WERI-Rb-1 (cell line): ENCODE data around the gene OBSCN.

Experiments used
- DNase-seq: peaks from one replicate; pipeline ENCODE4 v3.0.0-alpha.2; 2020
- H3K27ac ChIP-seq: fragments of 250-450 bp; sonication (Bioruptor Pico); 2 replicates; pipeline ENCODE4 v1.5.1; 2020; ENCODE audit warnings: mild to moderate bottlenecking, moderate library complexity
- H3K27me3 ChIP-seq: fragments of 250-450 bp; sonication (Bioruptor Pico); 2 replicates; pipeline ENCODE4 v1.5.1; 2021; ENCODE audit warnings: mild to moderate bottlenecking, low read depth, moderate library complexity; ENCODE audit not compliant: insufficient read depth, severe bottlenecking
- H3K36me3 ChIP-seq: fragments of 250-450 bp; sonication (Bioruptor Pico); 2 replicates; pipeline ENCODE4 v1.5.1; 2020; ENCODE audit warnings: mild to moderate bottlenecking, moderate library complexity
- H3K4me3 ChIP-seq: 2 replicates; pipeline ENCODE4 v1.5.1; 2011; ENCODE audit warnings: low read depth, mild to moderate bottlenecking, control low read depth, low read length
- H3K9me3 ChIP-seq: fragments of 250-450 bp; sonication (Bioruptor Pico); 2 replicates; pipeline ENCODE4 v1.5.1; 2021; ENCODE audit warnings: mild to moderate bottlenecking, moderate library complexity; ENCODE audit not compliant: severe bottlenecking
- TF ChIP-seq, protein P1 (sequence below): IDR thresholded peaks from 2 replicates; pipeline ENCODE4 v1.5.1; 2011; ENCODE audit warnings: low read depth, mild to moderate bottlenecking, control low read depth, inconsistent platforms, low read length

OBSCN gene

DNA sequence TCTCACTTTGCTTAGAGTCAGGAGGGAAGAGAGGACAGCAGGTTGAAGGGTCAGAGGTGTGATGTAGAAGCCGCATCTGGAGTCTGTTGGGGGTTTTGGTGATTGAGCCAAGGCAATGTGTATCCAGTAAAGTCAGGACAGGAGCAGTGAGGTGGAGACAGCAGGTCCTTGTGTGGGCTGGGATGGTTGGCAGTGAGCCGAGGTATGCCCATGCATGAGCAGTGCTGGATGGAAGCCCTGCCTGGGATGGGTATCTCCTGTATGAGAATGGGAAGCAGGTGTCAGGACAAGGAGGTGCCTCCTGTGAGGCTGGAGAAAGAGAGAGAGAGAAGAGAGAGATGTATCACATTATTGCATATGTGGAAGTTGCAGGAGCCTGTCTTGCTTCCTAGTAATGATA lies 90.0 kb downstream of the OBSCN start:
- H3K27ac ChIP-seq = no peak overlapping the region
- DNase-seq = no peak
- H3K36me3 ChIP-seq = no peaks in the 10 kb centered on the region
- no peaks in the 10 kb centered on the region for H3K9me3 ChIP-seq
- H3K27me3 ChIP-seq = no peaks in the 10 kb centered on the region
- no peak overlapping the region for H3K4me3 ChIP-seq
- TF ChIP-seq, protein P1, sequence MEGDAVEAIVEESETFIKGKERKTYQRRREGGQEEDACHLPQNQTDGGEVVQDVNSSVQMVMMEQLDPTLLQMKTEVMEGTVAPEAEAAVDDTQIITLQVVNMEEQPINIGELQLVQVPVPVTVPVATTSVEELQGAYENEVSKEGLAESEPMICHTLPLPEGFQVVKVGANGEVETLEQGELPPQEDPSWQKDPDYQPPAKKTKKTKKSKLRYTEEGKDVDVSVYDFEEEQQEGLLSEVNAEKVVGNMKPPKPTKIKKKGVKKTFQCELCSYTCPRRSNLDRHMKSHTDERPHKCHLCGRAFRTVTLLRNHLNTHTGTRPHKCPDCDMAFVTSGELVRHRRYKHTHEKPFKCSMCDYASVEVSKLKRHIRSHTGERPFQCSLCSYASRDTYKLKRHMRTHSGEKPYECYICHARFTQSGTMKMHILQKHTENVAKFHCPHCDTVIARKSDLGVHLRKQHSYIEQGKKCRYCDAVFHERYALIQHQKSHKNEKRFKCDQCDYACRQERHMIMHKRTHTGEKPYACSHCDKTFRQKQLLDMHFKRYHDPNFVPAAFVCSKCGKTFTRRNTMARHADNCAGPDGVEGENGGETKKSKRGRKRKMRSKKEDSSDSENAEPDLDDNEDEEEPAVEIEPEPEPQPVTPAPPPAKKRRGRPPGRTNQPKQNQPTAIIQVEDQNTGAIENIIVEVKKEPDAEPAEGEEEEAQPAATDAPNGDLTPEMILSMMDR = no peak

GRCh38 chr1:228298471-228298870 lies 90.6 kb downstream of the OBSCN start:
- H3K9me3 ChIP-seq = no peaks in the 10 kb centered on the region

GRCh38 chr1:228299211-228299610 lies 91.4 kb downstream of the OBSCN start:
- TF ChIP-seq, protein P1 = no peak
- no peak for DNase-seq
- H3K36me3 ChIP-seq = no peaks in the 10 kb centered on the region
- H3K4me3 ChIP-seq = no peak overlapping the region
- H3K27me3 ChIP-seq = no peaks in the 10 kb centered on the region
- no peaks in the 10 kb centered on the region for H3K9me3 ChIP-seq
- no peak overlapping the region for H3K27ac ChIP-seq

More at GRCh38 chr1:228298471-228298870, 90.6 kb downstream of the OBSCN start:
- Histone ChIP-seq H3K27me3 (no peaks in the 10 kb centered on the region), H3K4me3 (no peak overlapping the region), H3K27ac (no peak overlapping the region), H3K36me3 (no peaks in the 10 kb centered on the region)
- TF ChIP-seq, protein P1 = no peak
- no peak for DNase-seq

DNA sequence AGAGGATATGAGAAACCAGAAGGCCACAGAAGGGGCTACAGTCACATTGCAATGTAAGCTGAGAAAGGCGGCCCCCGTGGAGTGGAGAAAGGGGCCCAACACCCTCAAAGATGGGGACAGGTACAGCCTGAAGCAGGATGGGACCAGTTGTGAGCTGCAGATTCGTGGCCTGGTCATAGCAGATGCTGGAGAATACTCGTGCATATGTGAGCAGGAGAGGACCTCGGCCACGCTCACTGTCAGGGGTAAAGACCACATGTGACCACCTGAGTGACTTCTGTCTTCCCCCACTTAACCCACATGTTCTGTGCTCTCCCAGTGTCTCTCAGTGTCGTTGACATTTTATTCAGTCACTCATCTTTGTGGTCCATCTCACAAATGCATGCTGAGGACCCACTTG lies 92.1 kb downstream of the OBSCN start:
- no peaks in the 10 kb centered on the region for H3K27me3 ChIP-seq
- no peak overlapping the region for H3K4me3 ChIP-seq
- no peak overlapping the region for H3K27ac ChIP-seq
- TF ChIP-seq, protein P1 = no peak
- no peaks in the 10 kb centered on the region for H3K9me3 ChIP-seq
- DNase-seq = no peak
- no peaks in the 10 kb centered on the region for H3K36me3 ChIP-seq

- no peak overlapping the region for H3K4me3 ChIP-seq
- no peak overlapping the region for H3K27ac ChIP-seq
- H3K27me3 ChIP-seq = no peaks in the 10 kb centered on the region
- H3K36me3 ChIP-seq = no peaks in the 10 kb centered on the region
- no peaks in the 10 kb centered on the region for H3K9me3 ChIP-seq
- no peak for DNase-seq
- TF ChIP-seq, protein P1 = no peak
These were observed 94.2 kb downstream of the OBSCN start for GRCh38 chr1:228302086-228302485.

GRCh38 chr1:228303596-228303995 lies 95.8 kb downstream of the OBSCN start:
- H3K27ac ChIP-seq = no peak overlapping the region
- H3K36me3 ChIP-seq = no peaks in the 10 kb centered on the region
- TF ChIP-seq, protein P1 = no peak
- no peak overlapping the region for H3K4me3 ChIP-seq
- no peak for DNase-seq
- no peaks in the 10 kb centered on the region for H3K27me3 ChIP-seq
- no peaks in the 10 kb centered on the region for H3K9me3 ChIP-seq
